H9 (cell line): ENCODE measurements around the gene ZNF646. TPM values are rescaled to one million over a fixed set of nuclear protein-coding genes. Genes with fewer than 3 reads are reported as not detected.

ENCODE experiments used
- DNase-seq: peaks from one replicate; pipeline ENCODE4 v3.0.0-alpha.2; 2017
- H2AFZ ChIP-seq: one replicate; pipeline ENCODE4 v1.6.1; 2013; ENCODE audit warnings: mild to moderate bottlenecking, low read length, control low read depth, moderate library complexity
- H2AK5ac ChIP-seq: 2 replicates; pipeline ENCODE4 v1.6.1; 2013; ENCODE audit warnings: low read length, control low read depth, mixed read lengths; ENCODE audit not compliant: insufficient read length
- H2BK120ac ChIP-seq: one replicate; pipeline ENCODE4 v1.6.1; 2013; ENCODE audit warnings: low read depth, mild to moderate bottlenecking, low read length, control low read depth, inconsistent platforms; ENCODE audit not compliant: poor library complexity, severe bottlenecking
- H2BK12ac ChIP-seq: 2 replicates; pipeline ENCODE4 v1.6.1; 2013; ENCODE audit warnings: low read length, control low read depth, mixed read lengths, low read depth; ENCODE audit not compliant: insufficient read length
- H2BK15ac ChIP-seq: 2 replicates; pipeline ENCODE4 v1.6.1; 2013; ENCODE audit warnings: low read depth, low read length, control low read depth
- H2BK20ac ChIP-seq: one replicate; pipeline ENCODE4 v1.6.1; 2013; ENCODE audit warnings: low read depth, mild to moderate bottlenecking, low read length, control low read depth, inconsistent platforms; ENCODE audit not compliant: poor library complexity, severe bottlenecking
- H2BK5ac ChIP-seq: 2 replicates; pipeline ENCODE4 v1.6.1; 2013; ENCODE audit warnings: low read length, control low read depth, mixed read lengths; ENCODE audit not compliant: insufficient read length
- H3K14ac ChIP-seq: 2 replicates; pipeline ENCODE4 v1.6.1; 2013; ENCODE audit warnings: low read length, control low read depth; ENCODE audit not compliant: insufficient read depth
- H3K18ac ChIP-seq: 2 replicates; pipeline ENCODE4 v1.6.1; 2013; ENCODE audit warnings: low read depth, mild to moderate bottlenecking, mixed read lengths, low read length, control low read depth; ENCODE audit not compliant: insufficient read length
- H3K23ac ChIP-seq: 2 replicates; pipeline ENCODE4 v1.6.1; 2013; ENCODE audit warnings: low read length, control low read depth, mixed read lengths, low read depth; ENCODE audit not compliant: insufficient read length
- H3K23me2 ChIP-seq: 2 replicates; pipeline ENCODE4 v1.6.1; 2013; ENCODE audit warnings: low read depth, mild to moderate bottlenecking, mixed read lengths, low read length, control low read depth; ENCODE audit not compliant: insufficient read length, poor library complexity, severe bottlenecking
- H3K27ac ChIP-seq: 2 replicates; pipeline ENCODE4 v1.5.1; 2013; ENCODE audit warnings: low read length, control low read depth, mixed read lengths, low read depth; ENCODE audit not compliant: insufficient read length
- H3K27me3 ChIP-seq: 2 replicates; pipeline ENCODE4 v1.6.1; 2013; ENCODE audit warnings: low read length, control low read depth, inconsistent platforms; ENCODE audit not compliant: insufficient read depth
- H3K4ac ChIP-seq: 2 replicates; pipeline ENCODE4 v1.6.1; 2013; ENCODE audit warnings: low read depth, mild to moderate bottlenecking, control low read depth, inconsistent platforms, low read length, moderate library complexity
- H3K4me1 ChIP-seq: 2 replicates; pipeline ENCODE4 v1.6.1; 2013; ENCODE audit warnings: low read length, control low read depth, inconsistent platforms; ENCODE audit not compliant: insufficient read depth
- H3K4me2 ChIP-seq: 2 replicates; pipeline ENCODE4 v1.6.1; 2013; ENCODE audit warnings: low read length, control low read depth, mixed read lengths; ENCODE audit not compliant: insufficient read length, insufficient read depth
- H3K56ac ChIP-seq: 2 replicates; pipeline ENCODE4 v1.6.1; 2013; ENCODE audit warnings: low read depth, mild to moderate bottlenecking, mixed read lengths, low read length, control low read depth; ENCODE audit not compliant: insufficient read length
- H3K79me1 ChIP-seq: 2 replicates; pipeline ENCODE4 v1.6.1; 2013; ENCODE audit warnings: low read depth, mild to moderate bottlenecking, moderate library complexity, low read length, control low read depth, inconsistent platforms; ENCODE audit not compliant: insufficient read depth, poor library complexity, severe bottlenecking
- H3K79me2 ChIP-seq: 2 replicates; pipeline ENCODE4 v1.6.1; 2013; ENCODE audit warnings: low read length, control low read depth, inconsistent platforms; ENCODE audit not compliant: insufficient read depth
- H3K9ac ChIP-seq: 2 replicates; pipeline ENCODE4 v1.6.1; 2013; ENCODE audit warnings: low read length, control low read depth, mixed read lengths; ENCODE audit not compliant: insufficient read length; ENCODE audit errors: extremely low read depth
- H3K9me3 ChIP-seq: one replicate; pipeline ENCODE4 v1.6.1; 2013; ENCODE audit warnings: low read depth, low read length, inconsistent platforms; ENCODE audit not compliant: control insufficient read depth
- H3T11ph ChIP-seq: one replicate; pipeline ENCODE4 v1.6.1; 2013; ENCODE audit warnings: mild to moderate bottlenecking, low read length, control low read depth, inconsistent platforms
- H4K20me1 ChIP-seq: one replicate; pipeline ENCODE4 v1.6.1; 2013; ENCODE audit not compliant: control insufficient read depth, insufficient read length, insufficient read depth
- H4K5ac ChIP-seq: 2 replicates; pipeline ENCODE4 v1.6.1; 2013; ENCODE audit warnings: low read depth, mild to moderate bottlenecking, mixed read lengths, low read length, control low read depth; ENCODE audit not compliant: insufficient read length
- H4K8ac ChIP-seq: replicated peaks from 2 replicates; pipeline ENCODE4 v1.6.1; 2013; ENCODE audit warnings: low read length, control low read depth, mixed read lengths, low read depth; ENCODE audit not compliant: insufficient read length
- H4K91ac ChIP-seq: 2 replicates; pipeline ENCODE4 v1.6.1; 2013; ENCODE audit warnings: low read depth, mild to moderate bottlenecking, moderate library complexity, mixed read lengths, low read length, control low read depth; ENCODE audit not compliant: insufficient read length
- H3K27ac Mint-ChIP-seq, 3 experiments: 2 replicates in 2 of 3; 3 replicates in 1 of 3; pipeline ENCODE4 v1.8.0; 2020 to 2021; ENCODE audit warnings: mixed read lengths in 3 of 3, mild to moderate bottlenecking in 1 of 3, moderate library complexity in 1 of 3
- H3K27me3 Mint-ChIP-seq: 2 replicates; pipeline ENCODE4 v1.8.0; 2021; ENCODE audit warnings: low read depth, mild to moderate bottlenecking, moderate library complexity, mixed read lengths
- H3K36me3 Mint-ChIP-seq, 3 experiments: 2 replicates in 2 of 3; 3 replicates in 1 of 3; pipeline ENCODE4 v1.8.0; 2020 to 2021; ENCODE audit warnings: low read depth in 3 of 3, mixed read lengths in 3 of 3; ENCODE audit not compliant: insufficient read depth in 1 of 3
- H3K4me1 Mint-ChIP-seq, 2 experiments: 2 replicates each; pipeline ENCODE4 v1.8.0; 2020; ENCODE audit warnings: mixed read lengths in 2 of 2
- H3K4me3 Mint-ChIP-seq, 2 experiments: 2 replicates in 1 of 2; 3 replicates in 1 of 2; pipeline ENCODE4 v1.8.0; 2020 to 2021; ENCODE audit warnings: mild to moderate bottlenecking in 2 of 2, mixed read lengths in 2 of 2, moderate library complexity in 1 of 2
- H3K9me3 Mint-ChIP-seq, 2 experiments: 2 replicates in 1 of 2; 3 replicates in 1 of 2; pipeline ENCODE4 v1.8.0; 2020; ENCODE audit warnings: mild to moderate bottlenecking in 2 of 2, mixed read lengths in 2 of 2, moderate library complexity in 1 of 2
- CTCF ChIP-seq: fragments of 200-600 bp; sonication (generic); conservative IDR thresholded peaks from 3 replicates; pipeline ENCODE4 v1.8.0; 2021; ENCODE audit warnings: antibody characterized with exemption, mild to moderate bottlenecking
- WGBS: extraction: QIAGEN DNeasy Blood & Tissue Kit; methylation state at CpG from one replicate; pipeline ENCODE4 v1.1.7; 2013; ENCODE audit warnings: missing lambda C conversion rate, low lambda C conversion rate, mixed read lengths; ENCODE audit not compliant: insufficient read length; ENCODE audit errors: extremely low coverage; 5-methylcytosine and 5-hydroxymethylcytosine counted together
- total RNA-seq: library from RNA; stranded (reverse); gene quantifications from 2 replicates; pipeline ENCODE4 v1.2.1, GENCODE V29; 2021

The ZNF646 gene
- total RNA-seq, 1 experiment from 2014 or later, result 29.2 TPM

- no peak overlapping the region for H3T11ph ChIP-seq
- no peak overlapping the region for H3K18ac ChIP-seq
- no peak overlapping the region for H4K5ac ChIP-seq
- no peak overlapping the region for H2AFZ ChIP-seq
- H2BK5ac ChIP-seq, result no peak overlapping the region
- Mint-ChIP-seq H3K27me3 (no peaks in the 10 kb centered on the region), H3K9me3 (no peaks in the 10 kb centered on the region; a peak in 1 of 5 replicates), H3K36me3 (peaks cover 27 to 38% (median 34%) of the 10 kb centered on the region in 3 experiments), H3K27ac (peak overlapping the region; percentile 50 to 88 (median 78); a peak in 4 of 7 replicates), H3K4me1 (peaks cover 46 to 54% of the 10 kb centered on the region in 2 experiments), H3K4me3 (peak overlapping the region; percentile 81 to 92)
- no peaks in the 10 kb centered on the region for H3K9me3 ChIP-seq
- peaks cover 5% of the 10 kb centered on the region for H3K79me1 ChIP-seq
- no peak overlapping the region; the same call in 1 of the 2 replicates for H3K4ac ChIP-seq
- no peak overlapping the region for H2BK12ac ChIP-seq
- WGBS, result no CpG with 5 or more reads among the region's 6 CpGs
- H2BK20ac ChIP-seq, result no peak overlapping the region
- peaks cover 4% of the 10 kb centered on the region; the same call in 1 of the 2 replicates for H3K79me2 ChIP-seq
- no peak for DNase-seq
- no peak for TF ChIP-seq CTCF
- H3K23ac ChIP-seq, result no peak overlapping the region
- no peak overlapping the region for H3K9ac ChIP-seq
- no peak overlapping the region for H4K8ac ChIP-seq
- H2AK5ac ChIP-seq, result no peak overlapping the region
- peaks cover 5% of the 10 kb centered on the region for H3K23me2 ChIP-seq
- H2BK120ac ChIP-seq, result no peak overlapping the region
- H3K14ac ChIP-seq, result no peak overlapping the region
- H3K27me3 ChIP-seq, result no peaks in the 10 kb centered on the region
- no peak overlapping the region for H3K27ac ChIP-seq
- H3K56ac ChIP-seq, result no peak overlapping the region
- H3K4me2 ChIP-seq, result peak overlapping the region; percentile 38
- H4K20me1 ChIP-seq, result no peaks in the 10 kb centered on the region
- H3K4me1 ChIP-seq, result peaks cover 18% of the 10 kb centered on the region; the same call in 1 of the 2 replicates
- no peak overlapping the region for H4K91ac ChIP-seq
- no peak overlapping the region for H2BK15ac ChIP-seq
Observed at GRCh38 chr16:31133046-31133501, 58.9 kb downstream of the ZNF646 start.

Other genes starting within 250 kb of the ZNF646 start
- gene BCL7C, start 180.3 kb upstream of the ZNF646 start, total RNA-seq, result 17.5 and 18.3 TPM in 2 replicates
- 0.72 TPM in 2 replicates for gene CTF1, start 177.8 kb upstream of the ZNF646 start, total RNA-seq
- 66.8 and 68.0 TPM in 2 replicates for gene FBXL19, start 150.8 kb upstream of the ZNF646 start, total RNA-seq
- gene ORAI3, start 125.4 kb upstream of the ZNF646 start, total RNA-seq, result 6.1 and 6.9 TPM in 2 replicates
- gene SETD1A, start 116.7 kb upstream of the ZNF646 start, total RNA-seq, result 36.9 and 37.0 TPM in 2 replicates
- 5.5 and 7.5 TPM in 2 replicates for gene HSD3B7, start 89.2 kb upstream of the ZNF646 start, total RNA-seq
- 9.7 and 11.0 TPM in 2 replicates for gene STX1B, start 63.8 kb upstream of the ZNF646 start, total RNA-seq
- gene STX4, start 40.9 kb upstream of the ZNF646 start, total RNA-seq, result 31.1 and 32.3 TPM in 2 replicates
- gene ZNF668, start 182 bp upstream of the ZNF646 start, total RNA-seq, result 18.6 and 19.6 TPM in 2 replicates
- gene PRSS53, start 14.5 kb downstream of the ZNF646 start, total RNA-seq, result 2.8 and 3.6 TPM in 2 replicates
- 93.9 and 94.5 TPM in 2 replicates for gene VKORC1, start 20.4 kb downstream of the ZNF646 start, total RNA-seq
- 55.7 and 57.0 TPM in 2 replicates for gene BCKDK, start 34.0 kb downstream of the ZNF646 start, total RNA-seq
- 52.1 and 53.4 TPM in 2 replicates for gene KAT8, start 43.2 kb downstream of the ZNF646 start, total RNA-seq
- 64.0 and 65.0 TPM in 2 replicates for gene PRSS8, start 61.3 kb downstream of the ZNF646 start, total RNA-seq
- gene PRSS36, start 75.6 kb downstream of the ZNF646 start, total RNA-seq, result 0.66 and 0.72 TPM in 2 replicates
- gene FUS, start 105.7 kb downstream of the ZNF646 start, total RNA-seq, result 953 and 1,034 TPM in 2 replicates
- gene PYCARD, start 128.3 kb downstream of the ZNF646 start, total RNA-seq, result 37.5 and 38.5 TPM in 2 replicates
- 1.2 and 1.3 TPM in 2 replicates for gene TRIM72, start 139.7 kb downstream of the ZNF646 start, total RNA-seq
- gene PYDC1, start 142.7 kb downstream of the ZNF646 start, total RNA-seq, result 0.70 and 2.1 TPM in 2 replicates
- 0.18 and 0.33 TPM in 2 replicates for gene ITGAM, start 185.6 kb downstream of the ZNF646 start, total RNA-seq